Mesendoderm (in vitro differentiated cells): ENCODE data around the gene GLRX2.

ENCODE experiments used
- DNase-seq: peaks from one replicate; pipeline ENCODE4 v3.0.0; 2013
- H2AK5ac ChIP-seq: 2 replicates; pipeline ENCODE4 v1.6.1; 2013; ENCODE audit warnings: low read length, inconsistent platforms
- H2BK120ac ChIP-seq: 2 replicates; pipeline ENCODE4 v1.6.1; 2013; ENCODE audit warnings: low read depth, mild to moderate bottlenecking, low read length, moderate library complexity, mixed read lengths
- H2BK15ac ChIP-seq: replicated peaks from 2 replicates; pipeline ENCODE4 v1.6.1; 2013; ENCODE audit warnings: low read depth, mild to moderate bottlenecking, moderate library complexity
- H2BK5ac ChIP-seq: 2 replicates; pipeline ENCODE4 v1.6.1; 2013; ENCODE audit warnings: low read length, inconsistent platforms
- H3K18ac ChIP-seq: 2 replicates; pipeline ENCODE4 v1.6.1; 2013; ENCODE audit warnings: mild to moderate bottlenecking, low read length, mixed read lengths
- H3K23ac ChIP-seq: one replicate; pipeline ENCODE4 v1.6.1; 2013; ENCODE audit warnings: low read length
- H3K27ac ChIP-seq: 2 replicates; pipeline ENCODE4 v1.5.1; 2013; ENCODE audit warnings: low read depth, mild to moderate bottlenecking, inconsistent platforms, low read length, moderate library complexity
- H3K27me3 ChIP-seq: 2 replicates; pipeline ENCODE4 v1.6.1; 2013; ENCODE audit warnings: low read length, control low read depth, mild to moderate bottlenecking, inconsistent platforms; ENCODE audit not compliant: insufficient read depth, poor library complexity
- H3K36me3 ChIP-seq: 2 replicates; pipeline ENCODE4 v1.6.1; 2013; ENCODE audit warnings: low read length, inconsistent platforms; ENCODE audit not compliant: control insufficient read depth, insufficient read depth
- H3K4ac ChIP-seq: one replicate; pipeline ENCODE4 v1.6.1; 2013; ENCODE audit warnings: low read depth, mild to moderate bottlenecking, low read length, moderate library complexity
- H3K4me1 ChIP-seq: 2 replicates; pipeline ENCODE4 v1.6.1; 2013; ENCODE audit warnings: low read depth, low read length, inconsistent platforms; ENCODE audit not compliant: control insufficient read depth
- H3K4me2 ChIP-seq: 2 replicates; pipeline ENCODE4 v1.6.1; 2013; ENCODE audit warnings: low read length
- H3K4me3 ChIP-seq: 2 replicates; pipeline ENCODE4 v1.5.1; 2013; ENCODE audit warnings: mild to moderate bottlenecking, low read length
- H3K56ac ChIP-seq: one replicate; pipeline ENCODE4 v1.6.1; 2013; ENCODE audit warnings: low read length
- H3K79me1 ChIP-seq: 2 replicates; pipeline ENCODE4 v1.6.1; 2013; ENCODE audit warnings: low read length, inconsistent platforms
- H3K79me2 ChIP-seq: 2 replicates; pipeline ENCODE4 v1.6.1; 2013; ENCODE audit warnings: mild to moderate bottlenecking, low read length; ENCODE audit not compliant: control insufficient read depth, insufficient read depth
- H3K9ac ChIP-seq: 2 replicates; pipeline ENCODE4 v1.6.1; 2013; ENCODE audit warnings: low read length, inconsistent platforms
- H4K5ac ChIP-seq: one replicate; pipeline ENCODE4 v1.6.1; 2013; ENCODE audit warnings: low read length
- H4K8ac ChIP-seq: one replicate; pipeline ENCODE4 v1.6.1; 2013; ENCODE audit warnings: low read depth, mild to moderate bottlenecking, control low read depth, low read length, moderate library complexity
- WGBS: extraction: QIAGEN DNeasy Blood & Tissue Kit; methylation state at CpG from one replicate; pipeline ENCODE4 v1.1.7; 2013; ENCODE audit warnings: low lambda C conversion rate, missing lambda C conversion rate; ENCODE audit not compliant: insufficient coverage; ENCODE audit errors: extremely low coverage; 5-methylcytosine and 5-hydroxymethylcytosine counted together

GLRX2 gene

GRCh38 chr1:193110864-193111263 is 5.7 kb upstream of the GLRX2 start:
- Histone ChIP-seq H3K79me2 (no peaks in the 10 kb centered on the region), H2BK5ac (no peak overlapping the region), H2BK15ac (no peak overlapping the region), H3K23ac (no peak overlapping the region), H2BK120ac (no peak overlapping the region), H3K27me3 (no peaks in the 10 kb centered on the region), H4K8ac (no peak overlapping the region), H3K4me1 (peaks cover 3% of the 10 kb centered on the region), H3K27ac (no peak overlapping the region), H3K36me3 (no peaks in the 10 kb centered on the region), H3K4me2 (no peak overlapping the region), H3K4me3 (no peak overlapping the region), H2AK5ac (no peak overlapping the region), H3K56ac (no peak overlapping the region), H3K79me1 (no peaks in the 10 kb centered on the region), H3K4ac (no peak overlapping the region), H4K5ac (no peak overlapping the region), H3K18ac (no peak overlapping the region), H3K9ac (no peak overlapping the region)
- no CpG with 5 or more reads among the region's 3 CpGs for WGBS
- DNase-seq = no peak

GRCh38 chr1:193110246-193110645 is 5.0 kb upstream of the GLRX2 start:
- Histone ChIP-seq H2BK120ac (no peak overlapping the region), H3K18ac (no peak overlapping the region), H3K79me2 (no peaks in the 10 kb centered on the region), H2BK5ac (no peak overlapping the region), H3K4me2 (no peak overlapping the region), H3K4me3 (no peak overlapping the region), H3K79me1 (no peaks in the 10 kb centered on the region), H3K36me3 (no peaks in the 10 kb centered on the region), H3K4me1 (peaks cover 3% of the 10 kb centered on the region), H3K4ac (no peak overlapping the region), H2BK15ac (no peak overlapping the region), H2AK5ac (no peak overlapping the region), H3K27ac (no peak overlapping the region), H3K27me3 (no peaks in the 10 kb centered on the region), H3K9ac (no peak overlapping the region), H4K5ac (no peak overlapping the region), H3K56ac (no peak overlapping the region), H3K23ac (no peak overlapping the region), H4K8ac (no peak overlapping the region)
- no peak for DNase-seq
- WGBS = no CpG with 5 or more reads among the region's 1 CpG

GRCh38 chr1:193109619-193110018 is 4.4 kb upstream of the GLRX2 start:
- DNase-seq = no peak
- Histone ChIP-seq H3K18ac (no peak overlapping the region), H3K4me3 (no peak overlapping the region), H3K4me2 (no peak overlapping the region), H2BK120ac (no peak overlapping the region), H3K79me2 (no peaks in the 10 kb centered on the region), H3K56ac (no peak overlapping the region), H4K8ac (no peak overlapping the region), H3K23ac (no peak overlapping the region), H3K27me3 (no peaks in the 10 kb centered on the region), H2AK5ac (no peak overlapping the region), H3K27ac (no peak overlapping the region), H3K36me3 (no peaks in the 10 kb centered on the region), H3K4ac (no peak overlapping the region), H2BK15ac (no peak overlapping the region), H3K79me1 (no peaks in the 10 kb centered on the region), H2BK5ac (no peak overlapping the region), H4K5ac (no peak overlapping the region), H3K9ac (no peak overlapping the region), H3K4me1 (peaks cover 3% of the 10 kb centered on the region)
- no CpG with 5 or more reads among the region's 1 CpG for WGBS

GRCh38 chr1:193108471-193108870 is 3.3 kb upstream of the GLRX2 start:
- no peak overlapping the region for H3K4me3 ChIP-seq
- WGBS = no CpG with 5 or more reads among the region's 3 CpGs

GRCh38 chr1:193105821-193106177 is 585 bp upstream of the GLRX2 start:
- no peak overlapping the region for H2BK5ac ChIP-seq
- peak overlapping the region; percentile 78 for H3K9ac ChIP-seq
- H3K27ac ChIP-seq = peak overlapping the region; percentile 92
- H3K56ac ChIP-seq = peak overlapping the region; percentile 88
- no peak overlapping the region for H2BK120ac ChIP-seq
- WGBS = no CpG with 5 or more reads among the region's 4 CpGs
- H3K27me3 ChIP-seq = no peaks in the 10 kb centered on the region
- H4K8ac ChIP-seq = no peak overlapping the region
- H3K4me3 ChIP-seq = peak overlapping the region; percentile 73
- H3K79me2 ChIP-seq = no peaks in the 10 kb centered on the region
- H3K79me1 ChIP-seq = no peaks in the 10 kb centered on the region
- no peak overlapping the region for H2BK15ac ChIP-seq
- H3K18ac ChIP-seq = no peak overlapping the region
- no peak overlapping the region for H3K23ac ChIP-seq
- H4K5ac ChIP-seq = no peak overlapping the region
- no peak for DNase-seq
- peaks cover 5% of the 10 kb centered on the region for H3K4me1 ChIP-seq
- no peak overlapping the region for H2AK5ac ChIP-seq
- H3K4me2 ChIP-seq = peak overlapping the region; percentile 71
- no peaks in the 10 kb centered on the region for H3K36me3 ChIP-seq
- no peak overlapping the region for H3K4ac ChIP-seq

More at GRCh38 chr1:193108471-193108870, 3.3 kb upstream of the GLRX2 start:
- Histone ChIP-seq H3K4me2 (no peak overlapping the region), H3K79me1 (no peaks in the 10 kb centered on the region), H3K18ac (no peak overlapping the region), H3K27me3 (no peaks in the 10 kb centered on the region), H3K23ac (no peak overlapping the region), H2BK15ac (no peak overlapping the region), H2AK5ac (no peak overlapping the region), H4K8ac (no peak overlapping the region), H3K4me1 (peaks cover 5% of the 10 kb centered on the region), H4K5ac (no peak overlapping the region), H2BK120ac (no peak overlapping the region), H3K27ac (no peak overlapping the region), H3K9ac (no peak overlapping the region), H2BK5ac (no peak overlapping the region), H3K56ac (no peak overlapping the region), H3K79me2 (no peaks in the 10 kb centered on the region), H3K4ac (no peak overlapping the region), H3K36me3 (no peaks in the 10 kb centered on the region)
- DNase-seq = no peak

- peak overlapping the region; percentile 81 for H3K23ac ChIP-seq
- no peaks in the 10 kb centered on the region for H3K79me2 ChIP-seq
- WGBS = no CpG with 5 or more reads among the region's 24 CpGs
- peak overlapping the region; percentile 94 for H3K56ac ChIP-seq
- H3K4me2 ChIP-seq = peak overlapping the region; percentile 45
- peak overlapping the region; percentile 88 for H3K27ac ChIP-seq
- no peaks in the 10 kb centered on the region for H3K79me1 ChIP-seq
- H2BK15ac ChIP-seq = no peak overlapping the region
- no peak overlapping the region for H2BK120ac ChIP-seq
- no peak overlapping the region for H3K4ac ChIP-seq
- peak; percentile 77 for DNase-seq
- H3K4me1 ChIP-seq = peaks cover 5% of the 10 kb centered on the region
- H2AK5ac ChIP-seq = no peak overlapping the region
- no peak overlapping the region for H3K18ac ChIP-seq
- peak overlapping the region; percentile 79 for H3K9ac ChIP-seq
- H4K8ac ChIP-seq = no peak overlapping the region
- H2BK5ac ChIP-seq = no peak overlapping the region
- H3K4me3 ChIP-seq = peak overlapping the region; percentile 83
- no peak overlapping the region for H4K5ac ChIP-seq
- no peaks in the 10 kb centered on the region for H3K27me3 ChIP-seq
- H3K36me3 ChIP-seq = no peaks in the 10 kb centered on the region
Observed at GRCh38 chr1:193104502-193104906, 710 bp downstream of the GLRX2 start.
